Activated gamma-delta T cell treated with anti-CD3 and anti-CD28 coated beads, Interleukin-2, amount 50 U/mL, for 16 hours (primary cell): ENCODE data around the gene CFAP20DC.

Experiments
- DNase-seq: peaks from one replicate; pipeline ENCODE4 v3.0.0-alpha.2; 2020; ENCODE audit warnings: low read depth

Gene CFAP20DC

DNA sequence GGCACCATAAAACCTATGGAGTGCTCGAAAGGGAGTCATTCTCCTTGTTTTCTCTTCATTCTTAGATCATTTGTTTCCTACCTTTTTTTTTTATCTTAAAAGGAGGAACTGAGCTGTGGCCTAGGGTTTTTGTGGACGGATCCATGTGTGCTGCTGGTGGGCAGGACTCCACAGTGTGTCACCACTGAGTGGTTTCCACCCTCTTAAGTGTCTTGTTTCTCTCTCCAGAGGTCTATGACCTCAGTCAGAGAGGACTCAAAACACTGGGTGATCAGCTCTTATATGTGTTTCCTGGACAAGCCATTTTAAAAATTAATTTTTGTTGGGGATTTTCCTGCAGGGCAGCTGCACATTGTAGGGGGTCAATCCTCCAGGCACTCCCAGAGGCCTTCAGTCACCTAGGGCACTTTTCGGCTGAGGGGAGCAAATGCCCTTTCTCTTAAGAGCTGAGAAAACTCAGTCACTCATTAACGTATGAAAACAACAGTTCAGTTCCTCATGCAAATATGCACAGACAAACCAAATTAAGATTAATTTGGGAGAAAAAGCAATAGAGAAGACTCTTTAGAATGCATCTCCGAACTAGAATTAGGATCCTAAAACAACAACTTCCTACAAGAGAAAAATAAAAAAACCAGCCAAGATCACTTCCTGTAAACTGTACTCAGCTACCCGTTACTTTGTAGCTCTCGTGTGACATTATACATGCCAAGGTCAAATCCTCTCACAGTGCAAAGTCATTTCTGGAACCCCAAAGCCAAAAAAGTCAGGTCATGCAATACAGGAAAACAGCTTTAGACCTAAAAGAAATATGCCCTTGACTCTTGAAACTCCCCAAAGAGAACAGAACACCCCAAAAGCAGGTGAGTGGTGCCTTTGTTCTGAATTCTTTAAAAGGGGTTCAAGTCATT lies 355.6 kb downstream of the CFAP20DC start:
- no peak for DNase-seq

- no peak for DNase-seq
These were observed 357.3 kb downstream of the CFAP20DC start for GRCh38 chr3:58692484-58692883.
